GM12874 (cell line): ENCODE data around the gene XRN2.

Experiments used
- TF ChIP-seq, protein P1 (sequence below): IDR thresholded peaks from 2 replicates; pipeline ENCODE4 v1.5.1; 2011; ENCODE audit warnings: low read depth, mild to moderate bottlenecking, control low read depth, low read length, moderate library complexity; ENCODE audit not compliant: insufficient read depth

The XRN2 gene

GRCh38 chr20:21355981-21356380, 52.9 kb downstream of the XRN2 start:
- TF ChIP-seq, protein P1, sequence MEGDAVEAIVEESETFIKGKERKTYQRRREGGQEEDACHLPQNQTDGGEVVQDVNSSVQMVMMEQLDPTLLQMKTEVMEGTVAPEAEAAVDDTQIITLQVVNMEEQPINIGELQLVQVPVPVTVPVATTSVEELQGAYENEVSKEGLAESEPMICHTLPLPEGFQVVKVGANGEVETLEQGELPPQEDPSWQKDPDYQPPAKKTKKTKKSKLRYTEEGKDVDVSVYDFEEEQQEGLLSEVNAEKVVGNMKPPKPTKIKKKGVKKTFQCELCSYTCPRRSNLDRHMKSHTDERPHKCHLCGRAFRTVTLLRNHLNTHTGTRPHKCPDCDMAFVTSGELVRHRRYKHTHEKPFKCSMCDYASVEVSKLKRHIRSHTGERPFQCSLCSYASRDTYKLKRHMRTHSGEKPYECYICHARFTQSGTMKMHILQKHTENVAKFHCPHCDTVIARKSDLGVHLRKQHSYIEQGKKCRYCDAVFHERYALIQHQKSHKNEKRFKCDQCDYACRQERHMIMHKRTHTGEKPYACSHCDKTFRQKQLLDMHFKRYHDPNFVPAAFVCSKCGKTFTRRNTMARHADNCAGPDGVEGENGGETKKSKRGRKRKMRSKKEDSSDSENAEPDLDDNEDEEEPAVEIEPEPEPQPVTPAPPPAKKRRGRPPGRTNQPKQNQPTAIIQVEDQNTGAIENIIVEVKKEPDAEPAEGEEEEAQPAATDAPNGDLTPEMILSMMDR = no peak

GRCh38 chr20:21356386-21356785, 53.3 kb downstream of the XRN2 start:
- TF ChIP-seq, protein P1 = no peak

- TF ChIP-seq, protein P1 = no peak
These were observed 54.7 kb downstream of the XRN2 start for GRCh38 chr20:21357844-21358243.

GRCh38 chr20:21358737-21359136, 55.6 kb downstream of the XRN2 start:
- TF ChIP-seq, protein P1 = no peak

DNA sequence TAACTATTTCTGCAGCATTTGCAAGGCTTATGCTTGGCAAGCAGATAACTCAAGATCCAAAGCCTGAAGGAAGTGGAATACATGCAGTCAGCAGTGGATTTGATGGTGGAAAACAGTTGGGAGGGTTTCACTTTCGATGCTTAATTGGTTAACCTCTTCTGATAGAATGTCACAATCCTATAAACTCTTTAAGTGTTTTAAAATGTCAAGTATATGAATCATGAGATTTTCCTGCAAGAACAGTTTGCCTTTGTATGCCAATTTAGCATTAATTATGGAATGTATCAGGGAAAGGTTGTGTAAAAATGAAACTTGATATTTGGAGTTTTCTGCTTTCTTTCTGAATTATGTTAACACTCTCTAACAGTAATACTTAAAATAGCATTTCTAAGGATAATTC, 57.6 kb downstream of the XRN2 start:
- TF ChIP-seq, protein P1 = no peak

- TF ChIP-seq, protein P1 = no peak
These were observed 58.1 kb downstream of the XRN2 start for GRCh38 chr20:21361266-21361665.

DNA sequence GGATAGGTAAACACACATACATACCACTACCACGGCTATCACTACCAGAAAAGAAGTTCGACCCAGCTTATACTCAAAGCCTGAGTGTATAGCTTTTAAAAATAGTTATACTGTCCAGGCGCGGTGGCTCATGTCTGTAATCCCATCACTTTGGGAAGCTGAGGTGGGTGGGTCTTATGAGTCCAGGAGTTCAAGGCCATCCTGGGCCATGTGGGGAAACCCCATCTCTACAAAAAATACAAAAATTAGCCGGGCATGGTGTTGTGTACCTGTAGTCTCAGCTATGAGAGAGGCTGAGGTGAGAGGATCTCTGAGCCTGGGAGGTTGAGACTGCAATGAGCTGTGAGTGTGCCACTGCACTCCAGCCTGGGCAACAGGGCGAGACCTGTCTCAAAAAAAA, 61.3 kb downstream of the XRN2 start:
- TF ChIP-seq, protein P1 = no peak

- TF ChIP-seq, protein P1 = no peak
These were observed 62.6 kb downstream of the XRN2 start for GRCh38 chr20:21365771-21366170.
